D721Med (cell line): Measurements from ENCODE around the gene TMEM182.

Experiments
- DNase-seq: peaks from one replicate; pipeline ENCODE4 v3.0.0; 2011; ENCODE audit warnings: low spot score; ENCODE audit not compliant: insufficient read length
- FAIRE-seq: peaks from 2 replicates; lab custom pipeline; 2011; peaks lifted over from hg19 to GRCh38; lab: Jason Lieb, UNC
- CTCF ChIP-seq: IDR thresholded peaks from 2 replicates; pipeline ENCODE4 v1.5.1; 2012; ENCODE audit warnings: mild to moderate bottlenecking, control low read depth; ENCODE audit not compliant: insufficient read depth; ENCODE audit errors: missing control alignments

The TMEM182 gene

GRCh38 chr2:102801098-102801718 lies 39.4 kb downstream of the TMEM182 start:
- no peak for TF ChIP-seq CTCF
- no peak for DNase-seq
- no peak for FAIRE-seq

- FAIRE-seq, result no peak
- TF ChIP-seq CTCF, result no peak
- no peak for DNase-seq
These were observed 40.2 kb downstream of the TMEM182 start for GRCh38 chr2:102801858-102802699.

GRCh38 chr2:102803041-102803896 lies 41.4 kb downstream of the TMEM182 start:
- FAIRE-seq, result no peak

GRCh38 chr2:102803897-102804217 lies 42.0 kb downstream of the TMEM182 start:
- no peak for DNase-seq
- FAIRE-seq, result no peak
- TF ChIP-seq CTCF, result no peak

More at GRCh38 chr2:102803041-102803896, 41.4 kb downstream of the TMEM182 start:
- TF ChIP-seq CTCF, result no peak
- DNase-seq, result no peak

GRCh38 chr2:102806250-102806837 lies 44.5 kb downstream of the TMEM182 start:
- FAIRE-seq, result peak; percentile 69

More at GRCh38 chr2:102806250-102806837, 44.5 kb downstream of the TMEM182 start:
- peak; percentile 82 for TF ChIP-seq CTCF
- peak; percentile 42 for DNase-seq
